HEK293 (cell line): ENCODE results near the gene NEK1.

ENCODE experiments used
- CTCF ChIP-seq: fragments of 450-650 bp; formaldehyde crosslinking; IDR thresholded peaks from 2 replicates; pipeline ENCODE4 v1.5.1; 2016; ENCODE audit warnings: missing biosample characterization, missing genetic modification characterization
- ZNF629 ChIP-seq: fragments of 450-650 bp; formaldehyde crosslinking; IDR thresholded peaks from 2 replicates; pipeline ENCODE4 v1.5.1; 2017; ENCODE audit warnings: missing biosample characterization, missing genetic modification characterization
- ZNF791 ChIP-seq: fragments of 450-650 bp; formaldehyde crosslinking; IDR thresholded peaks from 2 replicates; pipeline ENCODE4 v1.5.1; 2016; ENCODE audit warnings: missing biosample characterization, missing genetic modification characterization
- TF ChIP-seq, protein P1 (sequence below): sonication (generic); formaldehyde crosslinking; IDR thresholded peaks from 2 replicates; pipeline ENCODE4 v1.8.1; 2022; ENCODE audit warnings: mild to moderate bottlenecking, moderate library complexity, missing genetic modification reagents

DNA sequence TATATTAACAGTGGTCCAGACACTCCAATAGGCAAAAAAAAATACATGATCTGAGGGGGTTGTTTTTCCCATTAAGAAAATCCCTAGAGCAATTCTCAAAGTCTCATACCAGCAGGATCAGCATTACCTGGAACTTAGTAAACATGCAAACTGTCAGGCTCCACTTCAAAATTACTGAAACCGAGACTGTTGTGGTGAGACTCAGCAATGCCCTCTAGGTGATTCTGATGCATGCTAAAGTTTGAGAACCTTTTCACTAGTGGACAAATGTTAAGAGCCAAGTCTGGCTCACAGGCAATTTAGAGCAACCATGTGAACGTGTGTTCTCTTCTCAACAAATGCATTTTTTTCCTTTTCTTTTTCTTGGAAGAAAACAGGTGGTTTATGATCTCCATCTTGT lies 30.2 kb downstream of the NEK1 start:
- TF ChIP-seq, protein P1, sequence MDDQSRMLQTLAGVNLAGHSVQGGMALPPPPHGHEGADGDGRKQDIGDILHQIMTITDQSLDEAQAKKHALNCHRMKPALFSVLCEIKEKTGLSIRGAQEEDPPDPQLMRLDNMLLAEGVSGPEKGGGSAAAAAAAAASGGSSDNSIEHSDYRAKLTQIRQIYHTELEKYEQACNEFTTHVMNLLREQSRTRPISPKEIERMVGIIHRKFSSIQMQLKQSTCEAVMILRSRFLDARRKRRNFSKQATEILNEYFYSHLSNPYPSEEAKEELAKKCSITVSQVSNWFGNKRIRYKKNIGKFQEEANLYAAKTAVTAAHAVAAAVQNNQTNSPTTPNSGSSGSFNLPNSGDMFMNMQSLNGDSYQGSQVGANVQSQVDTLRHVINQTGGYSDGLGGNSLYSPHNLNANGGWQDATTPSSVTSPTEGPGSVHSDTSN (CRISPR knock-in tag): no peak
- TF ChIP-seq CTCF (tag by site-specific recombination) (no peak), ZNF791 (no peak), ZNF629 (no peak)
